ENCODE measurements around the gene SYT7.

The SYT7 gene

DNA sequence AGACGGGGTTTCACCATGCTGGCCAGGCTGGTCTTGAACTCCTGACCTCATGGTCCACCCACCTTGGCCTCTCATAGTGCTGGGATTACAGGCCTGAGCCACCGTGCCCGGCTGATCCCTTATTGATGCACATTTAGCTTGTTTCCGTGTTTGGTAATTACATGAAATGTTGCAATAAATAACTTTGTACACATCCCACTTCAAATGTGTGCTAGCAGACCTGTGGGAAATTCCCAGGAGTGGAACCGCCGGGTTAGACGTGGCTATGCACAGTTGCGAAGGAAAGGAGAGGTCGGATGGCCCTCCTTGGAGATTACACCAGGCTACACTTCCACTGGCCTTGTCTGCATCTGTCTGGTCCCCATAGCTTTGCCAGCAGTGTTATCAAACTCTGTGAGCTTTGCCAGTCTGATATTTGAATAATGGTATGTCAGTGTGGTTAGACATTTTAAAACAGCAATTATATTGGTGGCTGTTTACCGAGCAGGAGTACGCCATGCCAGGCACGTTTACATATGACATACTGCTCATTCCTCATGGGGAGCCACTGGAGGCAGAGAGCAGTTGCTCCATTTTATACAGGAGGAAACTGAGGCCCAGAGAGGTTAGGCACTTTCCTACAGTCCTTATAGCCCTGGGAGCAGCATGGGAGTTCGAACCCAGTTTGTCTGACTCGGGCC is 27.2 kb upstream of the SYT7 start:
- no peak for DNase-seq (ENCODE audit: low spot score)

DNA sequence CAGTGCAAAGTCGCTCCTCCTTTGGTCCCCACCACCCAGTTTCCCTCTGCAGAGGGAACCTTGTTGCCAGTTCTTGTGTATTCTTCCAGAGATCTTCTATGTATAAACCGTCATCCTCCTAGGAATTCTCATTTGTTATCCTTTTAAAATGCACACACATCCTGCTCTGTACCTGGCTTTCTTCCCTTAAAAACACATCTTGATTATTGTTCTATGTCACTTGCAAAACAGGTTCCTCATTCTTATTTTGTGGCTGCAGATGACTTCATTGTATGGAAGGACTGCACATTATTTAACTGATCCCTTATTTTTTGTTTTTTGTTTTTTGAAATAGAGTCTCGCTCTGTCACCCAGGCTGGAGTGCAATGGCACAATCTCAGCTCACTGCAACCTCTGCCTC is 26.6 kb upstream of the SYT7 start:
- DNase-seq (ENCODE audit: low spot score) = no peak

- no peak for DNase-seq (ENCODE audit: low spot score)
Measured at GRCh38 chr11:61603667-61604066, 22.8 kb upstream of the SYT7 start.

- peak; percentile 95 for DNase-seq (ENCODE audit: low spot score)
Measured at GRCh38 chr11:61602775-61603569, 22.1 kb upstream of the SYT7 start.

- DNase-seq (ENCODE audit: low spot score) = no peak
Measured at GRCh38 chr11:61601512-61601911, 20.6 kb upstream of the SYT7 start.

DNA sequence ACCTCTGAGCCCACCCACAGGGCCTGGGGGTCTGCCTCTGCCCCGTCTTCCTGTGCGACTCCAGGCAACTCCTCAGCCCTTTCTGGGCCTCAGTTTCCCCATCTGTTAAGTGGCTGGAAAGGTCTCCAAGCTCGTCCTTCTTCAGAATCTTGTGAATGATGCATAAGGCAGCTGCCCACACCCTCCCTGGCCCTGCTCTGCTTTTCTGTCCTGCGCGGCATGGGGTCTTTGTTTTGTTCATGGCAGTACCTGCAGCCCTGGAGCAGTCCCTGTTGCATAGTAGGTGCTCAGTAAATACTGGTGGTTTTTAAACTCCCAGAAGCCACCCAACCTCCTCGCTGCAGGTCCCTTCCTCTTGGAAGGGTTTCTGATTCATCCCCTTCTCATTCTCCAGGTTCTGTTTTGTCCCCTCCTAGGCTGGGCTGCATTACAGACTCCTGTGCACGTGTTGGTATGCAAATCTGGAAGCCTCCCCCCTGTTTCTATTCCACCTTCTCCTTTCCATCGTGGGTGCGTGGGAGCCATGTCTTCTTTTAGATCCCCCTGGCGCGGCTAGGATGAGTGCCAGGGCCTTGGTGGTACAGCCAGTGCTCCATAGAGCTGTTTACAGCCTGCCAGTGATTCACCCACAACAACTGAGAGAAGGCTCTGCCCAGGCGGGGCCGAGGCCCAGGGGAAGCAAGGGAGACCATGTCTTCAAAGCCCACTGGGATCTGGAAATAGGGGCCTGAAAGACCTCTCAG is 19.3 kb upstream of the SYT7 start:
- DNase-seq (ENCODE audit: low spot score) = no peak

DNA sequence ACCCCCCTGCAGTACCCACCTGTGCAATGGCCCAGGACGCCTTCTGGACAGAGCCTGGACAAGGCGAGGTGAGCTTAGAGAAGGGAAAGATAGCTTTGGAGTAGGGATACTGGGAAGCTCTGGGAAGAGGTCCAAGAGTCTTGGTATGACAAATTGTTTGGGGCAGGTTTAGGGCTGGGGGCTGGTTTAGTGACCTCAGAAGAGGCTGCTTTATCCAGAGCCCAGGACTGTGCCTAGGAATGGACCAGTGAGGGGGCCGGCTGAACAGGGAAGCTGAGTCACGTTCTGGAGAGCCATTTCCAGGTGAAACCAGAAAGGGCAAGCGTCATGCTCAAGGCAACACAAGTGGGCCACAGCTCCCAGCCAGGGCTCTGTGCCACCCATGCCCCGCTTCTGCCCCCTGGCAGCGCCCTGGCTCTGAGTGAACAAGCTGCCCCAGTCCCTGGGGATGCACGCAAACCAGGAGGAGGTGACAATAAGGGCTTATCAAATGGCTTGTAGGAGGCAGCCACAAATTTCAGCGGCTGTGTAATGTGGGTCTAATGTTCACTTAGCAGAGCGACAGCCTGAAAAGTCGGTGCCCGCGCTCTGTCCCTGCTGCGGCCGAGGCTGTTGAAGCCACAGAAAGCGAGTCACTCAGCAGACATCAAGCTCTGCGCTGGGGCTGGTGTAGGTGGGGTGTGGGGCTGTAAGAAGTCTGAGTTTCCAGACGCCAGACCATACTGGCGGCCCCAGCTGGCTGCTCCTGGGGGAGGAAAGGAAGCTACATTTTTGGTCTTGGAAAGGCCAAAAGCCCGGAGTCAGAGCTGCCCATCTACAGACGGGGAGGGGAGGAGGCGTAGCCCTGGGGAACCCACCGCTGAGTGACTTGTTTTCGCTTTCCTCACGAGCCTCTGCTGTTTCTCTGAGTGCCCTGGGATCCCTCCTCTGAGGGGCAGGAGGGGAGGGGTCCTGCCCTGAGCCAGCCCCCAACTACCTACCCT is 18.3 kb upstream of the SYT7 start:
- DNase-seq (ENCODE audit: low spot score) = peak; percentile 52

DNA sequence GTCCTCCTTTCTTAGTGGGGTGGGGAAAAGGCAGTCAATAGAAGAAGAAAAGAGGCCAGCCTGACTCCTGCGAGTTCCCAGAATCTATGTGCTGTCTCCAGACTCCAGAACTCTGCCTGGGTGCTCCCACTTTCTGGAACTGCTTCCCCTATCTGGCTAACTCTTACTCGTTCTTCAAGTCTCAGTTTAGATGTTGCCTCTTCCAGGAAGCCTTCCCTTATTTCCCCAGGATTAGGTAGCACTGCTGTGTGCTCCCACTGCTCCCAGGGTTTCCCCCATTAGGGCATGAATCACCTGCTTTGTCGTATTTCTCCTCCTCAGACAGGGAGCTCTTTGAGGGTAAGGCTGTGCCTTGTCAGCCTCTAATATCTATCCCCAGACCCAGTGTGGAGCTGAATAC is 17.5 kb upstream of the SYT7 start:
- DNase-seq (ENCODE audit: low spot score) = no peak

GRCh38 chr11:61596990-61597389 is 16.1 kb upstream of the SYT7 start:
- DNase-seq (ENCODE audit: low spot score) = no peak

- DNase-seq (ENCODE audit: low spot score) = no peak
Measured at GRCh38 chr11:61596542-61596941, 15.7 kb upstream of the SYT7 start.

GRCh38 chr11:61594907-61595257 is 14.0 kb upstream of the SYT7 start:
- DNase-seq (ENCODE audit: low spot score) = no peak

GRCh38 chr11:61593151-61593550 is 12.3 kb upstream of the SYT7 start:
- DNase-seq (ENCODE audit: low spot score) = no peak

DNA sequence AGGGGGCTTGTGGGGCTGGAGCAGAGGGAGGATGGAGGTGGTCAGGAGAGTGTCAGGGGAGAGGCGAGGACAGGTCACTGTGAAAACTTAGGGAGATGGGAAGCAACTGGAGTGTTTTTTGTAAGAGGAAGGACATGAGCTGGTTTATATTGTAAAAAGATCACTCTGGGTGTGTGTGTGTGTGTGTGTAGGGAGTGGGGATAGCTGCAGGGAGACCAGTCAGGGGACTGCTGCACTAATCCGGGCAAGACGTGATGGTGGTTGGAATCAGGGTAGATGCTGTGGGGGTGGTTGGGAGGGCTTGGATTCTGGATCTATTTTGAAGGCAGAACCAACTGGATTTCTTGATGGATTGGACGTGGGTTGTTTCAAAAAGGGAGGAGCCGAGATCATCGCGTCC is 11.3 kb upstream of the SYT7 start:
- DNase-seq (ENCODE audit: low spot score) = no peak

DNA sequence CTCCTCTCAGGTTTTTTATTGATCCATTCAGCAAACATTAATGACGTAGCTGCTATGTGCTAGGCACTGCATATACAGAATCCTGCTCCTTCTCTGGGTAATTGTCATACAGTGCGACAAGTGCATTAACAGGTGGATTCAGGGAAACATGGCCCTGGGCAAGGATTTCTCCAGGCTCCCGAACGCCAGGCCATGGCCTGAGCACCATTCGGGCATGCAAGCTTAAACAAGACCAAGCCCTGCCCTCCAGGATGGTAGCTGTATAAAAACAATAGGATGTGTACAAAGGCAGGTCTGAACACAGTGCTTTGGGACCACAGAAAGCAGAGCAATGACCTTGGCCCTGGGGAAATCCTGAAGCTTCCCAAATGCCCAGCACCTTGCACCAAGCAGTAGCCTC is 9.1 kb upstream of the SYT7 start:
- no peak for DNase-seq (ENCODE audit: low spot score)

DNA sequence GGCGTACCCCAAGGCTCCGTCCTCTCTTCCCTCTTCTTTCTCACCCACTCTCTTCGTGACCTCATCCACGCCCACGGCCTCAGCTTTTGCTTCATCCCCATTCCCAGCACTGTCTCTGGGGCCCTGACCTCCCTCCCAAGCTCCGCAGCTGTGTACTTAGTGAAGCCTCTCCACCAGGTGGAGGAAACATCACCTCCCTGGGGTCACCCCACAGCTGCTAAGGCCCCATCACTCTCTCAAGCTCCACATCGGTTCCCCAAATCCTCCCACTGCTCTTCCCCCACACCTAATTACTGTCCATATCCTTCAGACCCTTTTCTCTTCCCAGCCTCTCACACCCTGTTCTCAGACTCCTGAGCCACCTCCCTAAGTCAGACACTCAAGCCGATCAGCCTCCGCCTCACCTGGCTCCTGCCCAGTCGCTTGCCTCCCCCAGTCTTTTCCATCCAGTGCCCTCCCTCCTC is 7.9 kb upstream of the SYT7 start:
- no peak for DNase-seq (ENCODE audit: low spot score)

DNA sequence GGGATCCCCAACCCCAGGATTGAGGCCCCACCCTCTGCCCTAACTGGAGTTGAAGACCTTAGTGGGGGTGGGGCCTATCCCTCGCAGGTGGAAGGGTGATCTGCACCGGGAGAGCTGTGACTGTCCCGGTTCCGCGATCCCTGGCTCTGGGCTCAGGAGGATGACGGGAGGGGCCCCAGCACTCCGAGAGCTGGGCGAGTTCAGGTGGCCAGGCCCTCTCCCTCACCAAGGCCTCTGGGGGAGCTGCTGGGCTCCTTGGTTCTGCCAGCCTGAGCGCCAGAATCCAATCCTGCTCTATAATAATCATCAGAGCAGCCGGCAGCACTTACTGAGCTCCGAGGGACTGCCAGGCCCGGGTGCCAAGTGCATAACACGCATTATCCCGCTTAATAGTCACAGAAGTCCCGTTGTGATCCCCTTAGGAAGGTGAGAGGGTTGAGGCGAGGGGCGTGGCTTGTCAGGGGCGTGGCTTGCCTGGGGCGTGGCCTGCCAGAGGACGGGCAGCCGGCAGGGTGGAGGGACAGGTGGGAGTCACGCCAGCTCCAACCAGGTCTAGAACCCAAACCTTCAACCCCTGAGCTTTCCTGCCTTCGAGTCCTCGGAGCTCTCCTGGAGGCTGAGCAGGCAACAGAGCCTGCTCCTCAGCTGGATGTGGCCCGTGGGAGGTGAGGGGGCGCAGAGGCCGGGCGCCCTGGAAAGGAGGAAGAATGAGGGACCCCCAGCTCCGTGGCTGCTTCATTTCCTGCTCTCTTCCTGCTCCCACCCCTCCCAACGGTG is 7.3 kb upstream of the SYT7 start:
- DNase-seq (ENCODE audit: low spot score) = peak; percentile 61

DNA sequence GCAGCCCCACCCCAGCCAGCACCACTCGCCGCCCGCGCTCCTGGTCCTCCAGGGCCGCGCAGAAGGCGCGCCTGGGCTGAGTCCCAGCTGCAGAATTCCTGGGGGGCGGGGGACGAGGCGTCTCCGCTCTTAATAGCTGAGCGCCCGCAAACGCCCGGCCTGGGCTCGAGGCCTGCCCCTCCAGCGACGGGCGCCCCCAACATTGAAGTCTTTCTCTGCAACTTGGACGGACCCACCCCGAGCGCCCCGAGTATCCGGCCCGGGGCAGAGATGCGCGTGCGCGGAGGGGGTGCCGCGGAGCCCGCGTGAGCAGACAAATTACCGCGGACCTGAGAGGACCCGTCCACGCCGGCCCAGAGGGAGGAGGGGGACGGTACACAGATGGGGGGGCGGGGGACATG is 6.7 kb upstream of the SYT7 start:
- DNase-seq (ENCODE audit: low spot score) = peak; percentile 86

- no peak for DNase-seq (ENCODE audit: low spot score)
Measured at GRCh38 chr11:61586792-61587430, 6.0 kb upstream of the SYT7 start.

DNA sequence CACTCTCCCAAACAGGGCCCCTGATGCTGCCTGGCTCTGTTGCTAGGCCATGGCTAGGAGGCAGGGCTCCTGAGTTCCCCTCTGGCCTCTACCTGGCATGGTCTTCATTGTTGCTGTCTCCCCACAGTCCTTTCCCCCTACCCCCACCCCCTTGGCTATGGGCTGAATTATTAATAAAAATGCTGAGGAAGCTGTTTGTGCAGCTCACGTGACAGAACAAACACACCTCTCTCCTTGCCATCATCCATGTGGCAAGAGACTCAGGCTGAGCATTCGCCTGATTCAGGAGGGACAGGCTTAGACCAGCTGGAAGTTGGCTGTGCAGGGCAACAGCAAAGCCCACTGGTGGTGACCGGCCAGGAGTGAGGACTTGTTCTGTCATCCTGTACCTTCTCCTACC is 4.2 kb upstream of the SYT7 start:
- no peak for DNase-seq (ENCODE audit: low spot score)

- no peak for DNase-seq (ENCODE audit: low spot score)
Measured at GRCh38 chr11:61581931-61582330, 1.1 kb upstream of the SYT7 start.
